ENCODE data around the gene FBP2. TPM values are rescaled to one million over a fixed set of nuclear protein-coding genes. Genes with fewer than 3 reads are reported as not detected.

The FBP2 gene
- total and polyA plus RNA-seq, 2 of the 4 experiments (the other 2 are of a cell fraction), result not detected

GRCh38 chr9:94526271-94526670 lies 67.4 kb downstream of the FBP2 start:
- Histone ChIP-seq H4K8ac (ENCODE audit: low read depth in 2 of 2, low read length in 2 of 2) (no peak overlapping the region), H3K56ac (ENCODE audit: extremely low read depth, insufficient read depth, low read length) (no peak overlapping the region), H3K79me1 (ENCODE audit: low read depth in 1 of 2, low read length in 2 of 2) (no peaks in the 10 kb centered on the region), H3K9me1 (ENCODE audit: insufficient read depth, low read length) (no peaks in the 10 kb centered on the region), H2AK5ac (ENCODE audit: low read depth, low read length) (no peak overlapping the region), H4K20me1 (ENCODE audit: insufficient read depth, low read length) (no peaks in the 10 kb centered on the region), H3K4me2 (ENCODE audit: low read depth, low read length) (no peak overlapping the region), H3K36me3 (ENCODE audit: control insufficient read depth, insufficient read depth, low read length) (no peaks in the 10 kb centered on the region), H2BK15ac (ENCODE audit: low read depth, low read length) (no peak overlapping the region), H2AFZ (replicated peaks; ENCODE audit: low read length, poor library complexity) (no peak overlapping the region), H2BK20ac (ENCODE audit: low read depth, low read length) (no peak overlapping the region), H3K9ac (ENCODE audit: low read depth, low read length) (no peak overlapping the region), H4K5ac (ENCODE audit: low read depth, low read length) (no peak overlapping the region), H3K27me3 (ENCODE audit: control insufficient read depth, insufficient read depth, low read length) (no peaks in the 10 kb centered on the region), H4K91ac (ENCODE audit: insufficient read depth, low read depth, low read length) (no peak overlapping the region), H3K4me3 (ENCODE audit: insufficient read depth, low read depth, low read length) (no peak overlapping the region), H3K23ac (ENCODE audit: low read depth, low read length) (no peak overlapping the region), H3K14ac (replicated peaks; ENCODE audit: low read depth, low read length) (no peak overlapping the region), H3K9me3 (ENCODE audit: control insufficient read depth, insufficient read depth, low read length) (no peaks in the 10 kb centered on the region), H3K18ac (ENCODE audit: low read depth, low read length) (no peak overlapping the region), H2BK120ac (ENCODE audit: low read depth, low read length) (no peak overlapping the region), H2BK5ac (ENCODE audit: low read depth, low read length, poor library complexity, severe bottlenecking) (no peak overlapping the region), H3K4me1 (ENCODE audit: control insufficient read depth, insufficient read depth, low read length) (no peaks in the 10 kb centered on the region), H2AK9ac (replicated peaks; ENCODE audit: low read depth, low read length, poor library complexity) (no peak overlapping the region), H3K27ac (ENCODE audit: insufficient read depth, low read length) (no peak overlapping the region), H3K4ac (ENCODE audit: low read depth, low read length) (no peak overlapping the region)
- no CpG with 5 or more reads among the region's 1 CpG for WGBS, 2 experiments (ENCODE audit: extremely low coverage in 2 of 2, insufficient read length in 1 of 2)
- in situ Hi-C loops (cut with MboI; ENCODE audit: low sequenced_read_pairs) (no loop called here), dilution Hi-C loops (cut with HindIII; ENCODE audit: low sequenced_read_pairs, unreplicated experiment) (no loop called here), intact Hi-C loops (cut with micrococcal nuclease) (no loop called here)
- TF ChIP-seq RAD21 (IDR thresholded peaks at IDR 0.05; ENCODE audit: low read length) (no peak), FOS (IDR thresholded peaks at IDR 0.05; ENCODE audit: low read depth, low read length) (no peak), NFE2L2 (IDR thresholded peaks at IDR 0.05; ENCODE audit: low read depth, low read length) (no peak), RFX5 (IDR thresholded peaks at IDR 0.05; ENCODE audit: low read depth, low read length) (no peak), SMC3 (IDR thresholded peaks at IDR 0.05; ENCODE audit: low read depth, low read length) (no peak), POLR2A (IDR thresholded peaks at IDR 0.05; ENCODE audit: low read depth, low read length) (no peak), ELK1 (IDR thresholded peaks at IDR 0.05; ENCODE audit: borderline replicate concordance, low read depth, low read length) (no peak), CHD1 (IDR thresholded peaks at IDR 0.05; ENCODE audit: low read depth, low read length) (no peak), CEBPB (IDR thresholded peaks at IDR 0.05; ENCODE audit: low read depth, low read length) (no peak), USF2 (IDR thresholded peaks at IDR 0.05; ENCODE audit: low read depth, low read length) (no peak), MAZ (IDR thresholded peaks at IDR 0.05; ENCODE audit: borderline replicate concordance, low read depth, low read length) (no peak), RCOR1 (IDR thresholded peaks at IDR 0.05; ENCODE audit: insufficient replicate concordance, low read length) (no peak), MXI1 (IDR thresholded peaks at IDR 0.05; ENCODE audit: borderline replicate concordance, low read depth, low read length) (no peak), MAFK (IDR thresholded peaks at IDR 0.05; ENCODE audit: low read depth, low read length) (no peak), BHLHE40 (IDR thresholded peaks at IDR 0.05; ENCODE audit: low read depth, low read length) (no peak)
- ChIA-PET CTCF (interaction anchor here (1.0 kb wide), 1 partner anchor 10 kb away, joined by 3 read pairs; no protein-coding TSS in a partner anchor), POLR2A (ENCODE audit: unreplicated experiment) (no interaction called here)
- no peak for ATAC-seq (ENCODE audit: low read depth)
- no peak for DNase-seq
- BruUV-seq (replicated peaks), result no TSS peak

Measured in IMR-90 (cell line).